Ovary (tissue), 3 donors: ENCODE measurements around the gene TM9SF1.

Experiments used
- CTCF ChIP-seq, 3 donors: fragments of 450-650 bp in 2 of 3; fragments of 200-600 bp in 1 of 3; IDR thresholded peaks; one replicate each; pipeline versions ENCODE4 v1.5.1 to v1.8.0; 2016 to 2022; ENCODE audit warnings: antibody characterized with exemption in 3 of 3, mild to moderate bottlenecking in 1 of 3
- POLR2A ChIP-seq: fragments of 450-650 bp; IDR thresholded peaks from one replicate; pipeline ENCODE4 v1.6.1; 2017; ENCODE audit warnings: antibody characterized with exemption, mild to moderate bottlenecking, moderate library complexity
- donor health status: DM: no; HTN: no; CAD: no.

DNA sequence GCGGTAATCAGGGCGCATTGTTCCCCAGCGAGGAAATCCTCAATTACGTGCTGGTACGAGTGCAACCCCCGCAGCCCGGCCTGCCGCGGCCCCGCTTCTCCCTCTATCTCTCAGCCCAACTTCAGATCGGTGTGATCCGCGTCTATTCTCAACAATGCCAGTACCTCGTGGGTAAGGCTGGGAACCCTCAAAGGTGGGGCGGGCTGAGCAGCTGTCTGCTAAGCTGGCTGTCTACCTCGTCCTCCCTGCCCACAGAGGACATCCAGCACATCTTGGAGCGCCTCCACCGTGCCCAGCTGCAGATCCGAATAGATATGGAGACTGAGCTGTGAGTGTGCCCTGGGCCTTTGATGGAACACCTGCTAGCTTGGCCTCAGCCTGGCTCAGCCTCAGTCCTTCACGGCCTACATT is 22.4 kb downstream of the TM9SF1 start:
- TF ChIP-seq CTCF (IDR thresholded peaks at IDR 0.05) (no peak), POLR2A (no peak)
